ENCODE data around the gene KIF25. TPM values are rescaled to one million over a fixed set of nuclear protein-coding genes. Genes with fewer than 3 reads are reported as not detected.

Gene KIF25
- total RNA-seq, 1 experiment from 2014 or later, result not detected

- DNase-seq (ENCODE audit: low read depth, low spot score), result no peak
- in situ Hi-C loops (cut with HindIII; ENCODE audit: low pct_unique_long_range_greater_than_20kb, low sequenced_read_pairs), result no loop called here
These were observed 41.2 kb downstream of the KIF25 start for GRCh38 chr6:168038576-168039140.

DNA sequence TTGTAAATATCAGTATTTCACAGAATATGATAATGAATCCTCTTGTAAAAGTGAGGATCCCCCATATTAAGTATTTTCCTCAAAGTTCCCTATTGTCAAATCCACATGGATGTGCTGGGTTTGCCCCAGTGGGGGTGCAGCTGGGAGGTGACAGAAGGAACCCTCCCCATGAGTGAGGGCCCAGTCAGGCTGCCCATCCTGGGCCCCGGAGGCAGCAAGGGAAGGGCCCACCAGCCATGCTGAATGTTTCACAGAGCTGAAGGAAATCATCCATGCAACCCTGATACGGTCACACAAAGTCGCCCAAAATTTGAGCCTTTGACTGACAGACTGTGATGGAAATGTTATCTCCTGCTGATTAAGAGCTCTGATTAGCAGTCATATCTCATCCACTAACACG, 41.8 kb downstream of the KIF25 start:
- DNase-seq (ENCODE audit: low read depth, low spot score), result no peak
- in situ Hi-C loops (cut with HindIII; ENCODE audit: low pct_unique_long_range_greater_than_20kb, low sequenced_read_pairs), result no loop called here

GRCh38 chr6:168039849-168040248, 42.4 kb downstream of the KIF25 start:
- in situ Hi-C loops (cut with HindIII; ENCODE audit: low pct_unique_long_range_greater_than_20kb, low sequenced_read_pairs), result no loop called here
- no peak for DNase-seq (ENCODE audit: low read depth, low spot score)

- in situ Hi-C loops (cut with HindIII; ENCODE audit: low pct_unique_long_range_greater_than_20kb, low sequenced_read_pairs), result no loop called here
- DNase-seq (ENCODE audit: low read depth, low spot score), result no peak
These were observed 43.5 kb downstream of the KIF25 start for GRCh38 chr6:168040856-168041496.

- no peak for DNase-seq (ENCODE audit: low read depth, low spot score)
- in situ Hi-C loops (cut with HindIII; ENCODE audit: low pct_unique_long_range_greater_than_20kb, low sequenced_read_pairs), result no loop called here
These were observed 44.5 kb downstream of the KIF25 start for GRCh38 chr6:168041928-168042327.

GRCh38 chr6:168042426-168043192, 45.1 kb downstream of the KIF25 start:
- in situ Hi-C loops (cut with HindIII; ENCODE audit: low pct_unique_long_range_greater_than_20kb, low sequenced_read_pairs), result no loop called here
- DNase-seq (ENCODE audit: low read depth, low spot score), result no peak

DNA sequence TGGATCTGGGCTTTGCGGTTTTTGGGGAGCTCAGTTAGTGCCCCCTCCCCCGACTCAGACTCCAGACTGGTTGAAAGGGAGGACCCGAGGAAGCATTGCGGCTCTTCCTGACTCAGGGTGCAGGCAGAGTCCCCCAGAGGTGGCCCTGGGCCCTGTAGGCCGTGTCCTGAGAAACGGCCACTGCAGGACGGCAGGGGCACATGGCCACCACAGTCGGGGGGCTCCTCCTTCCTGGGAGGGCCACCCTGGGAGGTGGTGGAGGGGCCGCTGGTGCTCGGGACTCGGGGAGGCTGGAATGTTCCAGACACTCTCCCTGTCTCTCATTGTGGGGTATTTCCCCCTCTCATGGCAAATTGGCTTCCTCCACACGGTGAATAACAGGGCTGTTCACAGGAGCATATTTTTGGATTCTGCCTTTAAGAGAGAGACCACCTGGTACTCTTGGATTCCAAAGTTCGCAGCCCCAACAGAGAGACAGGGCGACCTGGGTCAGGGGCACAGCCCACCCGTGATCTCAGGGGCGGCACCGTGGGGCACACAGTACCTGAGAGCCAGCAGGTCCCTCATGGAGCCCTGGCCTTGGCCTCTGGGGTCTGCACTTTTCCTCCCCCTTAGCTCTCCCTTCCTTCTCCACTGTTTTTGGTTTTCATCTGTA, 45.8 kb downstream of the KIF25 start:
- DNase-seq (ENCODE audit: low read depth, low spot score), result no peak
- in situ Hi-C loops (cut with HindIII; ENCODE audit: low pct_unique_long_range_greater_than_20kb, low sequenced_read_pairs), result no loop called here

- in situ Hi-C loops (cut with HindIII; ENCODE audit: low pct_unique_long_range_greater_than_20kb, low sequenced_read_pairs), result no loop called here
- DNase-seq (ENCODE audit: low read depth, low spot score), result no peak
These were observed 46.5 kb downstream of the KIF25 start for GRCh38 chr6:168043848-168044415.

DNA sequence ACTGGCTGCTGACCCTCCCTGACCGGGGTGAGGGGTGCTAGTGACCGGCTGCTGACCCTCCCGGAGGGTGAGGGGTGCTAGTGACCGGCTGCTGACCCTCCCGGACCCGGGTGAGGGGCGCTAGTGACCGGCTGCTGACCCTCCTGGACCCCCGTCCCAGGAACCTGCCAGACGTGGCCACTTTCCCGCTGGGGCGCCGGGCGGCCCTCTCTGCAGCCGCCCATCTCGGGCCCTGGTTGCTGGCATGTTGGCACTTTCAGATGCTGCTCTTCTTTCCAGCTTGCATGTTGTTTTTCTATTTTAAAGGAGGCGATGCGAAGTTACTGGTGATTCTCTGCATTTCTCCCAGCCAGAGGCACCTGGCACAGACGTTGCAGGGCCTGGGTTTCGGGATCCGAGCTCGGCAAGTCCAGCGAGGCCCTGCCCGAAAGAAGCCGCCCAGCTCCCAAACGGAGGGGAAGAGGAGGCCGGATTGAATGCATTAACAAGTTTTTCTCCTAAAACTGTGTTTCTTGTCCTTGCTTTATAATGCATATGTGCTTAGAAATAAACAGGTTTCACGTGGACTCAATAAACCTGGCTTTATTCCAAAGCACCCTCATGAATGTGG, 47.2 kb downstream of the KIF25 start:
- no peak for DNase-seq (ENCODE audit: low read depth, low spot score)
- in situ Hi-C loops (cut with HindIII; ENCODE audit: low pct_unique_long_range_greater_than_20kb, low sequenced_read_pairs), result no loop called here

GRCh38 chr6:168045141-168045691, 47.7 kb downstream of the KIF25 start:
- no peak for DNase-seq (ENCODE audit: low read depth, low spot score)
- in situ Hi-C loops (cut with HindIII; ENCODE audit: low pct_unique_long_range_greater_than_20kb, low sequenced_read_pairs), result no loop called here

DNA sequence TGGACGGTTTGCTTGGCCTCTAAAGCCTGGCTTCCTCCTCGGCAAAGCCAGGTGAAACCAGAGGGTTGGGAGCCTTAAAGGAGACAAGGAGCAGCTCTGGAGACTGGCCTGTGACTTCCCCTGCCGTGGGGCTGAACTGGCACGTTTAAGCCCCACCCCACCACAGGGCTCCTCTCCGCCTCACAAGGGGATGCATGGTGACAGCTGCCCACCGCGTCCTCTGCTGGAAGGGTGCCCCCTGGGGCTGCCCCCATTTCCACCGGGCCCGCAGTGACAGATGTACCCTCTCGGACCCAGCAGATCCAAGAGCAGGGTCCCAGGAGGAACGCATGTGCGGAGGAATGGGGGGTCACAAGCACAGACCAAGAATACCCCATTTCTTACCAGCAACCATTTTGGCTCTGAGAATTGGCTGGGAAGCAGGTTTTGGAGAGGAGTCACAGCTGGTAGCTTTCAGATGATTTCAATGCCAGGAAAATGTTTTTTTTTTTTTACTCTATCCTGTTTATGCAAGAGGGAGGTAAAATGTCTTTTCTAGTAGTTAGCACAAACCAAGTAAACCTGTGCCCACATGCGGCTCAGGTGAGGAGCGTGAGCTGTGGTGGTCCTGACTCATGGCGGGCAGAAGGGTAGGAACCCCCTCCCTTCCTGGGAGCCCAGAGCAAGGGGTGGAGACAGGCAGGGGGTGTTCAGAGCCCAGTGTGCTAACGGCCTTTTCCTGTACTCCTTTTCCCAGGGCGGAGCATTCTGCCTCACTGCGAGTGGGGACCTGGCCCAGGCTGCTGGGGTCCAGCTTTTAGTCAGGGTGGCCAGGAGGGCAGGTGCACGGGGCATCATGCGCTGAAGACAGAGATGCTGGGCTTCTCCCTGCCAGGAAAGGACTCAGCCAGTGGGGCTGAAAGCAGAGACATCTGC, 48.5 kb downstream of the KIF25 start:
- in situ Hi-C loops (cut with HindIII; ENCODE audit: low pct_unique_long_range_greater_than_20kb, low sequenced_read_pairs), result no loop called here
- DNase-seq (ENCODE audit: low read depth, low spot score), result no peak

- DNase-seq (ENCODE audit: low read depth, low spot score), result no peak
- in situ Hi-C loops (cut with HindIII; ENCODE audit: low pct_unique_long_range_greater_than_20kb, low sequenced_read_pairs), result no loop called here
These were observed 49.2 kb downstream of the KIF25 start for GRCh38 chr6:168046696-168047095.

GRCh38 chr6:168047841-168048723, 50.6 kb downstream of the KIF25 start:
- DNase-seq (ENCODE audit: low read depth, low spot score), result no peak
- in situ Hi-C loops (cut with HindIII; ENCODE audit: low pct_unique_long_range_greater_than_20kb, low sequenced_read_pairs), result no loop called here

DNA sequence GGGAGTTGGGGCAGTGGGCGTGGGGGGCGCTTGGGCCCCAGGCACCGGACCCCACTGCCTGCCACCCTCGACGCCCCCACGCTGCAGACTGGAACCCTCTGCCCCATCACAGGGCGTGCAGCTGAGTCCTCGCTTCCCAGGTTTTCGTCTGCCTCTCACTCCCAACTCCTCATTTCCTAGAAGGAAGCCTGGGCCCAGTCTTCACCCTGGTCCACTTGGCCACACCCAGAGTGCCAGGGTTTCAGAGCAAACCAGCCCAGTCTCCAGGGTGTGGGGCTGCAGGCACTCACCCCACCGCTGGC, 51.2 kb downstream of the KIF25 start:
- no peak for DNase-seq (ENCODE audit: low read depth, low spot score)
- in situ Hi-C loops (cut with HindIII; ENCODE audit: low pct_unique_long_range_greater_than_20kb, low sequenced_read_pairs), result no loop called here

- in situ Hi-C loops (cut with HindIII; ENCODE audit: low pct_unique_long_range_greater_than_20kb, low sequenced_read_pairs), result no loop called here
- DNase-seq (ENCODE audit: low read depth, low spot score), result no peak
These were observed 51.8 kb downstream of the KIF25 start for GRCh38 chr6:168049277-168049676.

DNA sequence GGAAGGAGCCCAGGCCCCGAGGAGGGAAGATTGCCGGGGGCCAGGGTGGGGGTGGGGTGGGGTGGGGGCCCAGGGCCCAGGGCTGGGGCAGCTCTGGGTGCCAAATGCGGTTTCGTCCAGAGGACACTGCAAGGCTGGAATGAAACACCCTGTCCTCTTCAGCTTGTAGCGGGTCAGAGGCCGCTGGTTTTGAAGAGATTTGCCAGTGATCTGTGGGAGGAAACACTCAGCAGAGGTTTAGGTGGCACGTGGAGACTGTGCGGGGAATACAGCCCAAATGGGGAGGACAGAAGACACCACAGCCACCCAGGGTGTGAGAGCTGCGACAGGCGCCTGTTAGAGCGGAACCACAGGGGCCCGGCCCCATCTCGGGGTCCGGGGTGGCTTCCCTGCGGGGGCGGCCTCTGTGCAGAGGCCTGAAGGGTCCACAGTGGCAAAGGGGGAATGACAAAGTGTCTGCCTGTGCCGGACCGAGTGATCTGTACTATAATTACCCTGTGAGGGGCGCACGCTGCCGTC, 52.3 kb downstream of the KIF25 start:
- in situ Hi-C loops (cut with HindIII; ENCODE audit: low pct_unique_long_range_greater_than_20kb, low sequenced_read_pairs), result no loop called here
- DNase-seq (ENCODE audit: low read depth, low spot score), result no peak

Data from SK-MEL-5 (cell line).